ENCODE results near the gene BTBD6.

BTBD6 gene

DNA sequence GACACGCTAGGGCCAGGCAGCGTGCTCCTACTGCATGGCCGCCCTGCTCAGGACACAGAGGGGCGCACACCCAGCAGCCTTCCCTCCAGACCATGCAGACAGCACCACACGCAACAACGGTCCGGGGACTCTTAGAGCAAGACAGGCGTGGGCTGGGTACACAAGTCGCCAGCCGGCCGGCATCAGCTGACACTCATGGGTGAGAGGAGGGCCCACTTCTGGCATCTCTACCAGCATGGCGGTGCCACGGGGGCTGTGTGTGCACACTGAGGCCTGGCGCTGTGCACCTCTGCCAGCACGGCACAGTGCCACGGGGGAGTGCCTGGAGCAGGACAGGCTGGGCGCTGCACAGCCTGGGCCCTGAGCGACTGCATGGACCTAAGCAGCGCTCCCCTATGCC is 6.7 kb upstream of the BTBD6 start:
- no peak for DNase-seq

DNA sequence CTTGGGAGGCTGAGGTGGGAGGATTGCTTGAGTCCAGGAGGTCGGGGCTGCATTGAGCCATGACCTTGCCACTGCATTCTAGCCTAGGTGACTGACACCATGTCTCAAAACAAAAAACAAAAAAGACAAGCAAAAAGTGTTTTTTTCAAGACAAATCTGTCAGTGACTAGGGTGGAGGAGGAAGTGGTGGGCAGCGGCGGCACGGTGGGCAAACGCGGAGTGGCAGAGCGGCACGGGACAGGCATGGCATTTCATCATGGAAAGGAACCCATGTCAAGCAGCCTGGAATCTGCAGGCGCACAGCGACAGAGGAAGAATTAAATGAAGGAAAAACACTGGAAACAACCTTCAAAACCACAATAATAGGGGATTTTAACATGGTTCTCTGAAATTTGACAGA is 4.0 kb upstream of the BTBD6 start:
- no peak for DNase-seq

DNA sequence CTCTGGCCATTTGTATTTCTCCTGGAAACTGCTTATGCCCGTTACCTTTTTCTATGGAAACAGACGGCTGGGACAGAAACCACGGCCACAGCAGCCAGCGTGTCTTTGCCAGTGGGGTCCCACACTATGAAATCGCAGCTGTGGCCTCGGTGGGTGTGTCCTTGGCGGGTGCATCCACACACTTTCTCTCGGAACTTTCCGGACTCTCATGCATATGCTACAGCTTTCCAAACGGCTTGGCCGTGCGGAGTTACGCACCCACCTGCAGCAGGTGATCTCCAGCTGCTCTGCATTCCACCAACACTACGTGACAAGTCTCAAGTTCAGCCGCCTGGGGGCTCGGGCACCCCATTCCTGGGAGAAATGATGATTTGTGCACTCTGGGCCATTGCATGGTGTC is 1.3 kb upstream of the BTBD6 start:
- DNase-seq: no peak

DNA sequence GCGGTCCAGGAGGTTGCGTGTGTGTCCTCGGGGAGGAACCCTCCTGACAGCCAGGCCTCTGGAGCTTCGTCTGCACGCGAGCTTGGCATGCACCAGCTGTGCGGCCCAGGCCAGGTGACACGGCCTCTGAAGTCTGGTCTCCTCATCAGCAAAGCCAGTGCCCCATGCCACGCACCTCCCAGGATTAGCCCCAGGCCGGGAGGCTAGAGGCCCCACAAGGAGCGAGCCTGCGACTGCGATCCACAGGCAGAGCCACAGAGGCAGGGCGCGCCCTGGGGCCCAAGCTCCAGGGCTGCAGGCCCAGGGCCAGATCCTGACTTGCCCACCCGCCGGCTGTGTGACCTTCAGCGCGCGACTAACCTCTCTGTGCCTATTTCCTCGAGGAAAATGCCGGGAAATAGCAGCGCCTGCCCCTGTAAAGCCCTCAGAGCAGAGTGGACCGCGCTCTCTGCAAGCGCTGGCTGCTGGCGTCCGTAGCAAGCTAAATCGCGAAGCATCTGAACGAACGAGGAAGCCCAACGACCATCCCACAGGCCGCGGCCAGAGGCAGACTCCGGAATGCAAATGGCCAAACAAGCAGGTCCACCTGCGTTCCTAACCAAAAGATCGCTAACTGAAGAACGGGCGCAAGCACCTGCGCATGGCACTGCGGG is 492 bp upstream of the BTBD6 start:
- no peak for DNase-seq

DNA sequence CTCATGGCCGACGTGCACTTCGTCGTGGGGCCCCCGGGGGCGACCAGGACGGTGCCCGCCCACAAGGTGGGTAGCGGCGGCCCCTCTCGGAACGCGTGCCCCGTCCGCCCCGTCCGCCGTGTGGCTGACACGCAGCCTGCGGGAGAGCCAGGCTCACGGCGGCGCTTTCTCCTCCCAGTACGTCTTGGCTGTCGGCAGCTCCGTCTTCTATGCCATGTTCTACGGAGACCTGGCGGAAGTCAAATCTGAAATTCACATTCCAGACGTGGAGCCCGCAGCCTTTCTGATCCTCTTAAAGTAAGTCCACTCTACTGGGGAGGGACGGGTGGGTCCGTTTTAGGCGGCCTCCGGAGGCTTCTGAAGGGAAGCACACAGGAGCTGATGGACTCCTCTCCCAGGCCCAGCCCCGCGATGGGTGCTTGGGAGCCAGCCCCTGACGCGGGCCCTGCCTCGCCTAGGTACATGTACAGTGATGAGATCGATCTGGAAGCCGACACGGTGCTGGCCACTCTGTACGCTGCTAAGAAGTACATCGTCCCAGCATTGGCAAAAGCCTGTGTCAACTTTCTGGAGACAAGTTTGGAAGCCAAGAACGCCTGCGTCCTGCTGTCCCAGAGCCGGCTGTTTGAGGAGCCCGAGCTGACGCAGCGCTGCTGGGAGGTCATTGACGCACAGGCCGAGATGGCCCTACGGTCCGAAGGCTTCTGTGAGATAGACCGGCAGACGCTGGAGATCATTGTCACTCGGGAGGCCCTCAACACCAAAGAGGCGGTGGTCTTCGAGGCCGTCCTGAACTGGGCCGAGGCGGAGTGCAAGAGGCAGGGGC is 1.1 kb downstream of the BTBD6 start:
- DNase-seq: no peak

DNA sequence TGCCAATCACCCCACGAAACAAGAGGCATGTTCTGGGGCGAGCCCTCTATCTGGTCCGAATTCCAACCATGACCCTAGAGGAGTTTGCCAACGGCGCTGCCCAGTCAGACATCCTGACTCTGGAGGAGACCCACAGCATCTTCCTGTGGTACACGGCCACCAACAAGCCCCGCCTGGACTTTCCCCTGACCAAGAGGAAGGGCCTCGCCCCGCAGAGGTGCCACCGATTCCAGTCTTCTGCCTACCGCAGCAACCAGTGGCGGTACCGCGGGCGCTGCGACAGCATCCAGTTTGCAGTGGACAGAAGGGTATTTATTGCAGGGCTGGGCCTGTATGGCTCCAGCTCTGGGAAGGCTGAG is 1.7 kb downstream of the BTBD6 start:
- DNase-seq: no peak

- DNase-seq: no peak
Measured at GRCh38 chr14:105250986-105251385, 2.7 kb downstream of the BTBD6 start.

DNA sequence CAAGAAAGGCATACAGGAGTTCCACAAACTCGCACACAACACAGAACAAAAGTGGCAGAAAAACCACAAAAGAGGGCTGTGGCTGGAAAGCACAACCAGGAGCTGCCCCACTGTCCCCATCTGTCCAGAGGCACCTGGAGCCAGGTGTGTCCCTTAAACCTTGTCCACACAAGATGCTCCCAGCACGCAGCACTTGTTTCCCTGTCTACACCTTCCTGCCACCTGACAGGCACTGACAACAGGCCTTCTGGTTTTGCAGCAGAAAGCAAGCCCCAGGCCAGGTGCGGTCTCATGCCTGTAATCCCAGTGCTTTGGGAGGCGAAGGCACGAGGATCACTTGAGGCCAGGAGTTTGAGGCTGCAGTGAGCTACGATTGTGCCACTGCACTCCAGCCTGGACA is 3.6 kb downstream of the BTBD6 start:
- no peak for DNase-seq

- DNase-seq: no peak
Measured at GRCh38 chr14:105252552-105253328, 4.4 kb downstream of the BTBD6 start.

DNA sequence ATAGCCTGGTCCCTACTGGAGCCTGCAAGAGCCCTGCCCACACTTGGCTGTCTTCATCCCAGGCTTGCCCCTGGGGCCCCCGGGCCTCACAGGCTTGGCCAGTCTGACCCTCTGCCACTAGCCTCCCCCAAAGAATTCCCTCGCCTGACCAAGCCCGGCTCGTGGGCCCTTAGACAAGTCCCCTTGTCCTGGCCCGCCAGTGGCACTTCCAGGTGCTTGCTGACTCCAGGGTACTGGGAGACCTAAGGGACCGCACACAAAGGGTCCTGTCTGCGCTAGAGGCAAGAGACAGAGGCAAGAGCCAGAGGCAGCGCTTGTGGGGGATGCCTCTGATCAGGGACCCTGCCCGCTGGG is 5.0 kb downstream of the BTBD6 start:
- no peak for DNase-seq

DNA sequence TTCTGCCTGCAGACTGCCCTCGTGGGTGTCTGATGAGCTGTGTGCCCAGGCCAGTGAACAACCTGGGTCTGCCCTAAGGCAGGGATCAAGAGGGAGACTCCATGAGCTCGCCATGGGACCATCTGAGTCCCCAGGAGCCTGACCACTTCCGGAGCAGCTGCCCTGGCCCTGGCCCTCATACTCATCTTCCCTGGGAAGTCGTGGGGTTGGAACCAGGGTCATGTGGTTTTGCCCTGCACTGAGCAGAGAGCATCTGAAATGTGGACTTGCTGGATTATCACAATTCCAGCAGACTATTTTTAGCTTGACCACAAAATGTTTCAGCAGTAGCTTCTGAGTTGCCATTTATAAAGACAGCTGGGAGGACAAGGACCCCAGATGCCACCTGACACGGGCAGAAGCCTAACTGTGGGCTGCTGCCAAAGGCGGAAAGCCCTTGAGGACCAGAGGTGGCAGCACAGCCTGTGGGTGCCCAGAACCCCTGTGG is 6.7 kb downstream of the BTBD6 start:
- DNase-seq: no peak

- no peak for DNase-seq
Measured at GRCh38 chr14:105256292-105256960, 8.1 kb downstream of the BTBD6 start.

DNA sequence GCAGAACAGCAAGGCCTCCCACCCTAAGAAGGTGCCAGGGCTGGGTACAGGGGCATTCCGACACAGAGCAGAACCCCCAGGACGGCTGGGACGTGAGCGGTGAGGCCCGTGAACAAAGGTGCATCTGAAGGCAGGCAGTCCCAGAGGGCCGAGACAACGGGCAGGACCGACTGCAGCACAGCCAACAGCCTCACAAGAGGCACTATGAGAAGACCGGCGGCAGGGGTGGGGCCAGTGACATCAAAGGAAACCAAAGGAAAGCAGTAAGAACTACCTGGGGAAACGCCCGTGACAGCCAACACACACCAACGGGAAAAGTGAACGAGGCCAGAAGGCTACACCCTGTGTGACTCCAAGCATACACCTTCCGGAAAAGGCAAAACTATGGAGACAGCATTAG is 9.1 kb downstream of the BTBD6 start:
- no peak for DNase-seq

- DNase-seq: no peak
Measured at GRCh38 chr14:105258846-105259245, 10.5 kb downstream of the BTBD6 start.

DNA sequence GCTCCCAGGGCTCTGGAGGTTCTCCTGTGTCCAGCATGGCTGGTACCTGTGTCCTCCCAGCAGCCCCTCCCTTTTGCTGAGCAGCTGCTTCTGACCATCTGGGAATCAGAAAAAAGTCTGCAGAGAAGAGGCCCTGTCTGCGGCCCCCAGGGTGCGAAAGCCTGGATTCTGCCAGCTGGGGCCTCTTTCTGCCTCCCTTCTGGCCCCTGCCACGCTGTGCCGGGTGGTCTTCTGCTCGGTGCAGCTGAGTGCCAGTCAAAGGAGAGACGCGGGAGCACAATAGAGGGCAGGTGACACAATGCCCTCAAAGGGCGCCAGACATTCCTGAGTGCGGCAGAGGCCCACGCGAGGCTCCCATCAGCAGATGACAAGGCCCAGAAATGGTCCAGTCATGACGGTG is 12.6 kb downstream of the BTBD6 start:
- DNase-seq: no peak

DNA sequence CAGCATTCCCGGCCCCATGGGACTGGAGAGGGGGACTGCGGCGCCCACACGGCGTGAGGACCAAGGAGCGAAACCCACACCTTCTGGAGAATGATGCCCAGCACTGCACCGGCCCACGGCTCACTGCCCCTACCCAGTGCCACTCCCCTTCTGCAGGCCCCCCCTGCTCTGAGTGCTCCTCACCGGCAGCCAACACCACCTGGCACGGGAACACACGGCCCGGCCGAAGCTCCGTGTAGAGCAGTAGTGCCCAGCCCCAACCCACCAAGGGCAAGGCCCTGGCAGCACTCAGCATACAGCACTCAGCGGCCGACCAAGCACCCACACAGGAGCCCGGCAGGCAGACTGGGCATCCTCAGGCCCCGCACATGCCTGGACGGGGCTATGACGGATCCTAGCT is 13.4 kb downstream of the BTBD6 start:
- DNase-seq: no peak

DNA sequence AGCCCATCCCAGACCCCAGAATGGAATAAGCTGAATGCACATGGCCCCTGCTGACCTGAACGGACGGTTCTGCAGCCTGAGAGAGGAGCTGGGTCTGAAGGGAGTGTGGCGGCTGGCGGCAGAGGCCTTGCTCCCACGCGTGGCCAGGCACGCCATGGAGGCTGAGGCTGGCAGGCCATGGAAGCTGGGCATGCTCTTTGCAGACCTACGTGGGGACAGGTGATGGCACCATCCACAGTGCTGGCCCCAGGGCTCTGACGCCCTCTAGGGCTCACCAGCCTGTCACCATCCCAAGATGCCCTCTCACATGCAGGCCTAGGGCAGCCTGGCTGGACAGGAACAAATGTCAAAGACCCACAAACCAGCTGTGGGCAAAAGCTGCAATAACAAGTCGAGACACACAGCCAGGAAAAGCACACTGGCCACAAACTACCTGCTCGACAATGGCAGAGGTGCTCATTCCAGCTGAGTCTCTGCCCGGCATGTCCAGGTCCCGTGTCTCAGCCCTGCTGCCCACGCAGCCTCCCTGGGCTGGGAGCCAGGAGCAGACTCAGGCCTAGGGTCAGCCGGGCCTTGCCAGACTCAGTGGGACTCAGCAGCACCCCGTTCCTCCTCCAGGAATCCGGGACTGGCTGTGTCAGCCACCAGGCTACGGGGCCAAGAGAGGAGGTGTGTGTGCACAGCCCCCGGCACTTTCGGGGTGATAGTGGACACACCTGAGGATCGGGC is 19.7 kb downstream of the BTBD6 start:
- DNase-seq: no peak

DNA sequence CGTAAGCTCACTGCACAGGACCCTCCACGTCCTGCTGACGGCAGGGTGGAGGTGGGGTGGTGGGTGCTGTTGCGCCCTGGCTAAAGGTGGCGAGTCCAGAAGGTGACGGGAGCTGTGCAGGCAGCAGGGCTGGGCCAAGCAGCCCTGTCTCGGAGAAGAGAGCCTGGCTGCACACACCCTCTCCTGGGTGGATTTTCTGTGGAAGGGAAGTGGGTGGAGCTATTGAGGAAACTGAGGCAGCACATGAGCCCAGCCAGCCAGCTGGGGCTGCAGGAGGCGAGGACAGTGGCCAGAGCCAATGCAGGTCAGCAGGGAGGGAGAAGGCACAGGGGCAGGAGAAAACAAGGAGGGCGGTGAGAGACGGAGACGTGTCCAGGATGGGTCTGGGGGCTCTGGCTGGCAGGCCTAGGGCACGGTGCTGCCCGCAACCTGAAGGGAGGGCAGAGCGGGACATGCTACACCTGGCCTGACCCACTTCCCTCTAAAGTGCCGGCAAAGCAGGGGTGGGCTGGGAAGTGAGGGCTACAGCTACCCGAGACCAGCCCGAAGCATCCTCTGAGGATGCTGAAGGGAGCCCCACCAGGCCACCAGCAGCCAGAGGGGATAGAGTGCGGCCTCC is 20.5 kb downstream of the BTBD6 start:
- no peak for DNase-seq

GRCh38 chr14:105269405-105269804 is 21.1 kb downstream of the BTBD6 start:
- DNase-seq: no peak

DNA sequence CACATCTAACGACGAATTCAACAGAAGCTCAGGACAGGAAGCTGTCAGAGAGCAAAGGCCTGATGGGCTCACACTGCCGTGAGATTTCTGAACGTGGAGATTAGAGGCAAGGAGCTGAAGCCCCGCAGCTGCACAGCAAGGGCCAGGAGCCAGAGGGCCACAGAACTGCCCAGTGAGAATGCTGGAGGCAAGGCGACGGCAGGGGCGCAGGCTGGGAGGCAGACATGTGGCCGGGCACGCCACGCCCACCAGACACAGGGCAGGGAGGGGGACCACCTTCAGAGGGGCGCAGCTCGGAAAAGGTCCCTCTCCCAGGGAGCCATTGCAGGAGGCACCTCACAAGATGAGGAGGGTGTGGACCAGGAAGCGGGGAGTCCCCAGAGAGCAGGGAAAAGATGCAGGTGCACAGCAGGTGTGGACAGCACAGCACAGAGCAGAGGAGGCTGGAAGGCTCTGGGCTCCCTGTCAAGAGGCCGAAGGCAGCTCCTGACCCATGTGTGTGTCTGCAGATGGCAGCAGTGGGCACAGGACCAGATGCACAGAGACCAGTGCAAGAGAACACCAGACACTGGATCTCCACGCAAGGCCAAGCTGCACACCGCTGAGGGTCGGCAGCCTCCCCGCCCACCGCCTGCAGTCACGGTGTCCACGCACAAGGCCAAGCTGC is 23.0 kb downstream of the BTBD6 start:
- DNase-seq: no peak

DNA sequence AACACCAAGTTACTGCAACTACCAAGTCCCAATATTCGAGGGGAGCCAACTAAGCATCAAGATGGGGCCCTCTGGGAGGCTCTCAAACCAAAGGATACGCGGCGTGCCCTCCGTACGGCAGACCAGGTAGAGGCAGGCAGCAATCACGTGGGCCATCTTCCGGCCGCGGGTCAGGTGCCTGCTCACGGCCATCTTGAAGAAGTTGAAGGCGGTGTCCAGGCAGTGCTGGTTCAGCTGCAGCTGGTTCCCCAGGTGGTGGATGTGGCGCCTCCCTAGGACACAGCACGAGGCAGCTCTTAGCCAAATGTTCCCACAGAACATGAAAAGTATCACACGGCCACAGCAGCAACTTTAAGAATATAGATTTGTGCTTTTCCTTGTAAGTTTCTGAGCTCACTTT is 24.3 kb downstream of the BTBD6 start:
- no peak for DNase-seq

DNA sequence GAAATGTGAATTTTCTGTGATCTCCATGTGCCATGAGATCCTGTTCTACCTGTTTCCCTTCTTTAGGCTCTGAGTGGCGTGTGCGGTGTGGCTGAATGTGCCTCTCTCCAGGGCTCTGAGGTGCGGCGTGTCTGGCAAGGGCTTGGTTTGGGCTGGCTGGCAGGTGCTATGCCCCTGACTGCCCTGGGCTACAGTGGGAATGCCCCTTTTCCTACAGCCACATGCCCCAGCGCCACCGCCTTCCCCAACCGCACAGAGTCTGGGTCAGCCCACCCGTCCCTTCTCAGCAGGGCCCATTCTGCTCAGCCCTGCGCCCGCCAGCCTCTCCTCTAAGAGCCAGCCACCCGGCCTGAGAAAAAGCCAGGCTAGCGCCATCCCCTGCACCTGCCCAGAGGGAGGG is 24.7 kb downstream of the BTBD6 start:
- no peak for DNase-seq
